ENCODE data around the gene WDR27.
"Not testable (repeated sequence)": the region's sequence is repeated elsewhere in the genome, so short reads cannot be mapped to it uniquely, and the experiment has no call there.

Gene WDR27

GRCh38 chr6:169470790-169471189 is 231.0 kb downstream of the WDR27 start:
- H3K14ac ChIP-seq (ENCODE audit: low read length in 2 of 2): no peak overlapping the region
- H3K4ac ChIP-seq (ENCODE audit: low read depth in 1 of 2, low read length in 2 of 2): no peak overlapping the region
- H3K4me1 ChIP-seq (ENCODE audit: control insufficient read depth, insufficient read depth, low read depth, low read length): no peaks in the 10 kb centered on the region
- H3K9me3 ChIP-seq (ENCODE audit: control insufficient read depth, low read length): peaks cover 47% of the 10 kb centered on the region
- no peaks in the 10 kb centered on the region for H3K79me1 ChIP-seq (replicated peaks; ENCODE audit: low read length, poor library complexity, severe bottlenecking)
- no peak overlapping the region for H3K4me2 ChIP-seq (ENCODE audit: low read length, poor library complexity, severe bottlenecking)
- H3K9ac ChIP-seq (ENCODE audit: low read length): no peak overlapping the region
- no peaks in the 10 kb centered on the region for H3K27me3 ChIP-seq (ENCODE audit: control insufficient read depth in 1 of 2, insufficient read depth in 1 of 2, low read length in 2 of 2)
- H2BK120ac ChIP-seq (ENCODE audit: low read depth, low read length): no peak overlapping the region
- H2BK15ac ChIP-seq (ENCODE audit: low read depth, poor library complexity, severe bottlenecking): no peak overlapping the region
- H2BK5ac ChIP-seq (ENCODE audit: low read depth, low read length, poor library complexity, severe bottlenecking): no peak overlapping the region
- H3K4me3 ChIP-seq (ENCODE audit: insufficient read depth in 1 of 2, low read depth in 1 of 2, low read length in 2 of 2): no peak overlapping the region
- no peak overlapping the region for H2AFZ ChIP-seq (ENCODE audit: low read depth, low read length)
- H2BK12ac ChIP-seq (ENCODE audit: low read length in 2 of 2): no peak overlapping the region
- no peak overlapping the region for H3K18ac ChIP-seq (ENCODE audit: low read depth in 1 of 2, low read length in 2 of 2)
- H4K8ac ChIP-seq (ENCODE audit: low read length): no peak overlapping the region
- 100% methylated on average over 2 of the region's 2 CpGs for WGBS
- no peak overlapping the region for H3K23ac ChIP-seq (ENCODE audit: low read length in 2 of 2)
- no peak overlapping the region for H3K27ac ChIP-seq (ENCODE audit: low read length, poor library complexity, severe bottlenecking)
- H3K36me3 ChIP-seq (ENCODE audit: control insufficient read depth in 1 of 2, insufficient read depth in 2 of 2, low read depth in 1 of 2, low read length in 2 of 2): no peaks in the 10 kb centered on the region
- H2AK5ac ChIP-seq (ENCODE audit: low read length, severe bottlenecking): no peak overlapping the region
- DNase-seq: no peak
- H4K91ac ChIP-seq (ENCODE audit: low read length): no peak overlapping the region

DNA sequence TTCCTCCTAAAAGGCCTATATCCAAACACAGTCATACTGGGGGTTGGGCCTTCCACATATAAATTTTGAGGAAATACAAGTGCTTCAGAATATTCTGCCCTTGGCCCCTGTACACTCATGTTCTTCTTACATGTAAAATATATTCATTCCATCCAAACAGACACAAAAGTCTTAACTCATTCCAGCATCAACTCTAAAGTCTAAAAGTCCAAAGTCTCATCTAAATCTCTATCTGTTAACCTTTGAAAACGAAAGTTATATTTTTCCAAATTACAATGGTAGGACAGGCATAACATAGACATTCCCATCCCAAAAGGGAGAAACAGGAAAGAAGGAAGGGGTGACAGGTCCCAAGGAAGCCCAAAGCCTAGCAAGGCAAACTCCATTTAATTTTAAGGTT is 232.8 kb downstream of the WDR27 start:
- H3K4ac ChIP-seq (ENCODE audit: low read depth in 1 of 2, low read length in 2 of 2): no peak overlapping the region
- H3K9me3 ChIP-seq (ENCODE audit: control insufficient read depth, low read length): peaks cover 34% of the 10 kb centered on the region
- H3K79me1 ChIP-seq (replicated peaks; ENCODE audit: low read length, poor library complexity, severe bottlenecking): no peaks in the 10 kb centered on the region
- no peak overlapping the region for H2BK15ac ChIP-seq (ENCODE audit: low read depth, poor library complexity, severe bottlenecking)
- no peak overlapping the region for H3K27ac ChIP-seq (ENCODE audit: low read length, poor library complexity, severe bottlenecking)
- no peak overlapping the region for H3K9ac ChIP-seq (ENCODE audit: low read length)
- H4K91ac ChIP-seq (ENCODE audit: low read length): no peak overlapping the region
- 67% methylated on average over 1 of the region's 1 CpG for WGBS
- H3K4me1 ChIP-seq (ENCODE audit: control insufficient read depth, insufficient read depth, low read depth, low read length): no peaks in the 10 kb centered on the region
- no peak overlapping the region for H2AK5ac ChIP-seq (ENCODE audit: low read length, severe bottlenecking)
- no peak overlapping the region for H2BK120ac ChIP-seq (ENCODE audit: low read depth, low read length)
- H3K18ac ChIP-seq (ENCODE audit: low read depth in 1 of 2, low read length in 2 of 2): no peak overlapping the region
- H3K4me3 ChIP-seq (ENCODE audit: insufficient read depth in 1 of 2, low read depth in 1 of 2, low read length in 2 of 2): no peak overlapping the region
- DNase-seq: no peak
- no peak overlapping the region for H4K8ac ChIP-seq (ENCODE audit: low read length)
- no peak overlapping the region for H2BK12ac ChIP-seq (ENCODE audit: low read length in 2 of 2)
- H3K14ac ChIP-seq (ENCODE audit: low read length in 2 of 2): no peak overlapping the region
- no peaks in the 10 kb centered on the region for H3K27me3 ChIP-seq (ENCODE audit: control insufficient read depth in 1 of 2, insufficient read depth in 1 of 2, low read length in 2 of 2)
- no peak overlapping the region for H3K23ac ChIP-seq (ENCODE audit: low read length in 2 of 2)
- H3K4me2 ChIP-seq (ENCODE audit: low read length, poor library complexity, severe bottlenecking): no peak overlapping the region
- H3K36me3 ChIP-seq (ENCODE audit: control insufficient read depth in 1 of 2, insufficient read depth in 2 of 2, low read depth in 1 of 2, low read length in 2 of 2): no peaks in the 10 kb centered on the region
- no peak overlapping the region for H2BK5ac ChIP-seq (ENCODE audit: low read depth, low read length, poor library complexity, severe bottlenecking)
- H2AFZ ChIP-seq (ENCODE audit: low read depth, low read length): no peak overlapping the region

DNA sequence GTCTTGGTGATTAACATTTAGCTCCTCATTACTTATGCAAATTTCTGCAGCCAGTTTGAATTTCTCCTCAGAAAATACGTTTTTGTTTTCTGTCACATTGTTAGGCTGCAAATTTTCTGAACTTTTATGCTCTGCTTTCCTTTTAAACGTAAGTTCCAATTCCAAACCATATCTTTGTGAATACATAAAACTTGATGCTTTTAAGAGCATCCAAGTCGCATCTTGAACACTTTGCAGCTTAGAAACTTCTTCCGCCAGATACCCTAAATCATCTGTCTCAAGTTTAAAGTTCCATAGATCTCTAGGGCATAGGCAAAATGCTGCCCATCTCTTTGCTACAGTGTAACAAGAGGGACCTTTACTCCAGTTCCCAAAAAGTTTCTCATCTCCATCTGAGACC is 234.1 kb downstream of the WDR27 start:
- H3K9me3 ChIP-seq (ENCODE audit: control insufficient read depth, low read length): peaks cover 29% of the 10 kb centered on the region
- H2AK5ac ChIP-seq (ENCODE audit: low read length, severe bottlenecking); H2BK5ac ChIP-seq (ENCODE audit: low read depth, low read length, poor library complexity, severe bottlenecking); H3K14ac ChIP-seq (ENCODE audit: low read length in 2 of 2); H3K27me3 ChIP-seq (ENCODE audit: control insufficient read depth in 1 of 2, insufficient read depth in 1 of 2, low read length in 2 of 2); H3K23ac ChIP-seq (ENCODE audit: low read length in 2 of 2); H3K79me1 ChIP-seq (replicated peaks; ENCODE audit: low read length, poor library complexity, severe bottlenecking); H3K27ac ChIP-seq (ENCODE audit: low read length, poor library complexity, severe bottlenecking); H3K9ac ChIP-seq (ENCODE audit: low read length); H4K8ac ChIP-seq (ENCODE audit: low read length); H2BK120ac ChIP-seq (ENCODE audit: low read depth, low read length); H2BK15ac ChIP-seq (ENCODE audit: low read depth, poor library complexity, severe bottlenecking); H2BK12ac ChIP-seq (ENCODE audit: low read length in 2 of 2); H3K4me2 ChIP-seq (ENCODE audit: low read length, poor library complexity, severe bottlenecking); H4K91ac ChIP-seq (ENCODE audit: low read length); H3K4me3 ChIP-seq (ENCODE audit: insufficient read depth in 1 of 2, low read depth in 1 of 2, low read length in 2 of 2); DNase-seq; H3K4ac ChIP-seq (ENCODE audit: low read depth in 1 of 2, low read length in 2 of 2); H3K36me3 ChIP-seq (ENCODE audit: control insufficient read depth in 1 of 2, insufficient read depth in 2 of 2, low read depth in 1 of 2, low read length in 2 of 2); H3K18ac ChIP-seq (ENCODE audit: low read depth in 1 of 2, low read length in 2 of 2); H3K4me1 ChIP-seq (ENCODE audit: control insufficient read depth, insufficient read depth, low read depth, low read length); H2AFZ ChIP-seq (ENCODE audit: low read depth, low read length): not testable (repeated sequence)
- 68% methylated on average over 4 of the region's 4 CpGs for WGBS

DNA sequence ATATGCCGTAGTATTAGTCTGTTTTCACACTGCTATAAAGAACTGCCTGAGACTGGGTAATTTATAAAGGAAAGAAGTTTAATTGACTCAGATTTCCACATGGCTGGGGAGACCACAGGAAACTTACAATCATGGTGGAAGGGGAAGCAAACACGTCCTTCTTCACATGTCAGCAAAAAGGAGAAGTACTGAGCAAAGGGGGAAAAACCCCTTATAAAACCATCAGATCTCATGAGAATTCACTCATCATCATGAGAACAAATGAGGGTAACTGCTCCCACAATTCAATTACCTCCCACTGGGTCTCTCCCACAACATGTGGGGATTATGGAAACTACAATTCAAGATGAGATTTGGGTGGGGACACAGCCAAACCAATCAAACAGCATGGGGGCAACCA is 235.6 kb downstream of the WDR27 start:
- H3K4me2 ChIP-seq (ENCODE audit: low read length, poor library complexity, severe bottlenecking); DNase-seq; H3K4ac ChIP-seq (ENCODE audit: low read depth in 1 of 2, low read length in 2 of 2); H3K18ac ChIP-seq (ENCODE audit: low read depth in 1 of 2, low read length in 2 of 2); H3K27me3 ChIP-seq (ENCODE audit: control insufficient read depth in 1 of 2, insufficient read depth in 1 of 2, low read length in 2 of 2); H3K4me1 ChIP-seq (ENCODE audit: control insufficient read depth, insufficient read depth, low read depth, low read length); H4K91ac ChIP-seq (ENCODE audit: low read length); H2BK12ac ChIP-seq (ENCODE audit: low read length in 2 of 2); H3K9ac ChIP-seq (ENCODE audit: low read length); H3K79me1 ChIP-seq (replicated peaks; ENCODE audit: low read length, poor library complexity, severe bottlenecking); H3K4me3 ChIP-seq (ENCODE audit: insufficient read depth in 1 of 2, low read depth in 1 of 2, low read length in 2 of 2); H4K8ac ChIP-seq (ENCODE audit: low read length); H2AK5ac ChIP-seq (ENCODE audit: low read length, severe bottlenecking); H2BK120ac ChIP-seq (ENCODE audit: low read depth, low read length); H3K23ac ChIP-seq (ENCODE audit: low read length in 2 of 2); H2AFZ ChIP-seq (ENCODE audit: low read depth, low read length); H2BK5ac ChIP-seq (ENCODE audit: low read depth, low read length, poor library complexity, severe bottlenecking); H2BK15ac ChIP-seq (ENCODE audit: low read depth, poor library complexity, severe bottlenecking); H3K36me3 ChIP-seq (ENCODE audit: control insufficient read depth in 1 of 2, insufficient read depth in 2 of 2, low read depth in 1 of 2, low read length in 2 of 2); H3K27ac ChIP-seq (ENCODE audit: low read length, poor library complexity, severe bottlenecking); H3K14ac ChIP-seq (ENCODE audit: low read length in 2 of 2): not testable (repeated sequence)
- H3K9me3 ChIP-seq (ENCODE audit: control insufficient read depth, low read length): peaks cover 31% of the 10 kb centered on the region
- 66% methylated on average over 2 of the region's 2 CpGs for WGBS
